Measurements from ENCODE around the gene TMEM252. TPM values are rescaled to one million over a fixed set of nuclear protein-coding genes. Genes with fewer than 3 reads are reported as not detected.
A peak's percentile ranks its signal among the peaks of the same experiment; 100 is the strongest.

Gene TMEM252
- total RNA-seq, 1 experiment from 2014 or later = not detected

- peak; percentile 19 for DNase-seq (ENCODE audit: low read depth)
- in situ Hi-C loops (cut with HindIII; ENCODE audit: low pct_unique_long_range_greater_than_20kb, low sequenced_read_pairs) = no loop called here
Observed at GRCh38 chr9:68507130-68507805, 33.4 kb downstream of the TMEM252 start.

GRCh38 chr9:68506551-68506950, 34.1 kb downstream of the TMEM252 start:
- no peak for DNase-seq (ENCODE audit: low read depth)
- in situ Hi-C loops (cut with HindIII; ENCODE audit: low pct_unique_long_range_greater_than_20kb, low sequenced_read_pairs) = no loop called here

GRCh38 chr9:68505681-68506409, 34.8 kb downstream of the TMEM252 start:
- no peak for DNase-seq (ENCODE audit: low read depth)
- in situ Hi-C loops (cut with HindIII; ENCODE audit: low pct_unique_long_range_greater_than_20kb, low sequenced_read_pairs) = no loop called here

GRCh38 chr9:68502279-68502678, 38.4 kb downstream of the TMEM252 start:
- in situ Hi-C loops (cut with HindIII; ENCODE audit: low pct_unique_long_range_greater_than_20kb, low sequenced_read_pairs) = no loop called here

GRCh38 chr9:68500457-68501381, 40.0 kb downstream of the TMEM252 start:
- in situ Hi-C loops (cut with HindIII; ENCODE audit: low pct_unique_long_range_greater_than_20kb, low sequenced_read_pairs) = no loop called here
- DNase-seq (ENCODE audit: low read depth) = peak; percentile 96

More at GRCh38 chr9:68502279-68502678, 38.4 kb downstream of the TMEM252 start:
- no peak for DNase-seq (ENCODE audit: low read depth)

GRCh38 chr9:68498816-68499215, 41.9 kb downstream of the TMEM252 start:
- in situ Hi-C loops (cut with HindIII; ENCODE audit: low pct_unique_long_range_greater_than_20kb, low sequenced_read_pairs) = no loop called here
- no peak for DNase-seq (ENCODE audit: low read depth)

- no peak for DNase-seq (ENCODE audit: low read depth)
- in situ Hi-C loops (cut with HindIII; ENCODE audit: low pct_unique_long_range_greater_than_20kb, low sequenced_read_pairs) = no loop called here
Observed at GRCh38 chr9:68497629-68498028, 43.1 kb downstream of the TMEM252 start.

GRCh38 chr9:68496356-68496755, 44.3 kb downstream of the TMEM252 start:
- in situ Hi-C loops (cut with HindIII; ENCODE audit: low pct_unique_long_range_greater_than_20kb, low sequenced_read_pairs) = no loop called here
- DNase-seq (ENCODE audit: low read depth) = no peak

- in situ Hi-C loops (cut with HindIII; ENCODE audit: low pct_unique_long_range_greater_than_20kb, low sequenced_read_pairs) = no loop called here
- DNase-seq (ENCODE audit: low read depth) = no peak
Observed at GRCh38 chr9:68495247-68495646, 45.4 kb downstream of the TMEM252 start.

GRCh38 chr9:68493958-68494577, 46.6 kb downstream of the TMEM252 start:
- in situ Hi-C loops (cut with HindIII; ENCODE audit: low pct_unique_long_range_greater_than_20kb, low sequenced_read_pairs) = no loop called here
- no peak for DNase-seq (ENCODE audit: low read depth)

GRCh38 chr9:68493541-68493940, 47.1 kb downstream of the TMEM252 start:
- in situ Hi-C loops (cut with HindIII; ENCODE audit: low pct_unique_long_range_greater_than_20kb, low sequenced_read_pairs) = no loop called here
- DNase-seq (ENCODE audit: low read depth) = no peak

GRCh38 chr9:68492806-68493205, 47.9 kb downstream of the TMEM252 start:
- no peak for DNase-seq (ENCODE audit: low read depth)
- in situ Hi-C loops (cut with HindIII; ENCODE audit: low pct_unique_long_range_greater_than_20kb, low sequenced_read_pairs) = no loop called here

- in situ Hi-C loops (cut with HindIII; ENCODE audit: low pct_unique_long_range_greater_than_20kb, low sequenced_read_pairs) = no loop called here
- DNase-seq (ENCODE audit: low read depth) = no peak
Observed at GRCh38 chr9:68489646-68490045, 51.0 kb downstream of the TMEM252 start.

GRCh38 chr9:68488126-68488525, 52.6 kb downstream of the TMEM252 start:
- no peak for DNase-seq (ENCODE audit: low read depth)
- in situ Hi-C loops (cut with HindIII; ENCODE audit: low pct_unique_long_range_greater_than_20kb, low sequenced_read_pairs) = no loop called here

Other genes with a start within 250 kb of the TMEM252 start
- gene FOXD4L3, start 238.0 kb downstream of the TMEM252 start, total RNA-seq (2014; rRNA removed; shearing (Covaris generic); ENCODE audit: low replicate concordance) = not detected in 2 replicates
- not detected in 2 replicates for gene PGM5, start 184.3 kb downstream of the TMEM252 start, total RNA-seq (2014; rRNA removed; shearing (Covaris generic); ENCODE audit: low replicate concordance)
- not detected in 2 replicates for gene PIP5K1B, start 164.4 kb upstream of the TMEM252 start, total RNA-seq (2014; rRNA removed; shearing (Covaris generic); ENCODE audit: low replicate concordance)

All from Caki2 (cell line).